Measurements from ENCODE around the gene ZP3.
"Not testable (repeated sequence)": the region's sequence is repeated elsewhere in the genome, so short reads cannot be mapped to it uniquely, and the experiment has no call there.

ZP3 gene

DNA sequence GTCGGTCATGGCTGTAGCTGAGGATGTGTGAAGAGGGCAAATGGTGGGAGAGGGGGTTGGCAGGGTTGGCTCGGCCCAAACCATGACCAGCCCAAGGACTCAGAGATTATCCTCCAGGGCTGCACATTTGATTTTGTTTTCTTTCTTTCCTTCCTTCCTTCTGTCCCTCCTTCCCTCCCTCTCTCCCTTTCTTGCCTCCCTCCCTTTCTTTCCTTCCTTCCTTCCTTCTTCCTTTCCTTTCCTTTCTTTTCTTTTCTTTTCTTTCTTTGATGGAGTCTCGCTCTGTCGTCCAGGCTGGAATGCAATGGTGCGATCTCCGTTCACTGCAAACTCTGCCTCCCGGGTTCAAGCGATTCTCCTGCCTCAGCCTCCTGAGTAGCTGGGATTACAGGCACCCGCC is 19.0 kb upstream of the ZP3 start:
- DNase-seq (ENCODE audit: low spot score): no peak

DNA sequence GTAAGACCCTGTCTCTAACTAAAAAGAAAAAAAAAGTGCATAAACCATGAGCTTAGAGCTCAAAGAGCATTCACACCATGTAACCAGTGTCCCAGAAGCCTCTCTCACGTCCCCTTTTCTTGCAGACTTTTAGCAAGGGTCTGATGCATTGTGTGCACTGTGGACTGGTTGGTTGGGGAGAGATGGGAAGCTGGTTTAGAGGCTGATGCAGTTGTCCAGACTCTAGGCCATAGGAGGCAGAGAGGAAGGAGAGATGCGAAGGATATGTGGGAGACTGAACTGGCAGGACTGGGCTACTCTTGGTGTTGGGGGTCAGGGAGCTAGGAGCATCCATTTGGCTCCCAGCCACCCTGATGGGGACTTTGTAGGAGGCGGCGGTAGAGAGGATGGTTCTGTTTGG is 17.0 kb upstream of the ZP3 start:
- no peak for DNase-seq (ENCODE audit: low spot score)

DNA sequence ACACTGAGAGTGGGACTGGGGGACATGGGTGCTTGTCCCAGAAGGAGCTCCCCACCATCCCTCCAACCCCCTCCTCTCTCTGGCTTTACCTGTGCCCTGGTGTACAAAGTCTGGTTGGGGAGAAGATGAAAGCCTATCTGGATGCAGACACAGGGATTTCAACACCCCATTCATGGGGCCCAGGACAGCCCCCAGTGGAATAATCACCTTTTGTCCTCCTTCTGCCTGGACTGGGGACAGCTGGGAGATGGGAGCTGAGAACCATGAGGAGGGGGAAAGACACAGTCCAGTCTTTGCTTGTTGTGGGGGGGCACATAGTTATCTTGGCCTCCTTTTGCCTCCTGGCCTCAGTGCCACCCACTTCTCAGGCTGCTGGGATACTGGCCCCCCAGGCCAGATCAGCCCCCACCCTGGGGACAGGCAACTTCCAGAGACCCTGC is 16.6 kb upstream of the ZP3 start:
- DNase-seq (ENCODE audit: low spot score): no peak

DNA sequence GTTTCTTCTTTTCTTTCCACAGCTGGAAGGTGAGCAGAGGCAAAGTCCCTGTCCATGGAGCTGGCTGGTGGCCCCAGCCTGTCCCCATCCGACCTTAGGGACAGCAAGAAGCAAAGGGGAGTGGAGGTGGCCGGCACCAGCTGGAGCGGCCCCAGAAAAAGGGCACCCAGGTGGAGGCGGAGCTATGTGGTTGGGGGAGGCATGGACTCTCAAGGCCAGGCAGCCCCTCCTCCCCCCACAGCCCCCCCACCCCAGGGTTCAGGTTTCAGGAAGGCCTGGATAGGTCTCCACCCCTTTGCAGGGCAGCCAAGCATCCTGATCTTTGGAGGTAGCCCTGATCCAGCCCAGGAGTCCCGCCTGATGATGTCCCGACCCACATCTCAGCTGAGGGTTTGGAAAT is 15.2 kb upstream of the ZP3 start, which contains the start of gene SSC4D:
TSS of gene SSC4D (minus strand) at position 161 of the 400 bp plus-strand sequence. CDS start 5,258 bp downstream, outside the sequence.
- DNase-seq (ENCODE audit: low spot score): no peak

DNA sequence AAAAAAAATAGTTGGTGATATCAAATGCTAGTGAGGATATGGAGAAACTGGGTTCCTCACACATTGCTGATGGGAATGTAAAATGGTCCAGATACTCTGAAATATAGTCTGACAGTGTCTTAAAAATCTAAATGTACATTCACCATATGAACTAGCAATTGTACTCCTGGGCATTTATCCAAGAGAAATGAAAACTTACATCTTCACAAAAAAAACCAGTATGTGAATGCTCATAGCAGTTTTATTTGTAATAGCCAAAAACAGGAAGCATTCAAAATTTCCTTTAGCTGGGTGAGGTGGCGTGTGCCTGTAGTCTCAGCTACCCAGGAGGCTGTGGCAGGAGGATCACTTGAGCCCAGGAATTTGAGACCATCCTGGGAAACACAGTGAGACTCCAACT is 13.1 kb upstream of the ZP3 start:
- no peak for DNase-seq (ENCODE audit: low spot score)

DNA sequence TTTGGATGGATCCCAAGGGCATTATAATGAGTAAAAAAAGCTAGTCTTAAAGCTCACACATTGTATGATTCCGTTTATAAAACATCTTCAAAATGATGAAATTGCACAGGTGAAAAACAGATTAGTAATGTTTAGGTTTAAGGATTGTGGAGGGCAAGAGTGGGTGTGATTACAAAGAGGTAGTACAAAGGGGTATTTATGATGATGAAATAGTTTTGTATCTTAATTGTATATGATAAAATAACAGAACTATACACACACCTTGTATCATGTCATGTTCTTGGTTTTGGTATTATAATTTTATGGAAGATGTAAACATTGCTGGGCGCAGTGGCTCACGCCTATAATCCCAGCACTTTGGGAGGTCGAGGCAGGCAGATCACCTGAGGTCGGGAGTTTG is 12.5 kb upstream of the ZP3 start:
- no peak for DNase-seq (ENCODE audit: low spot score)

DNA sequence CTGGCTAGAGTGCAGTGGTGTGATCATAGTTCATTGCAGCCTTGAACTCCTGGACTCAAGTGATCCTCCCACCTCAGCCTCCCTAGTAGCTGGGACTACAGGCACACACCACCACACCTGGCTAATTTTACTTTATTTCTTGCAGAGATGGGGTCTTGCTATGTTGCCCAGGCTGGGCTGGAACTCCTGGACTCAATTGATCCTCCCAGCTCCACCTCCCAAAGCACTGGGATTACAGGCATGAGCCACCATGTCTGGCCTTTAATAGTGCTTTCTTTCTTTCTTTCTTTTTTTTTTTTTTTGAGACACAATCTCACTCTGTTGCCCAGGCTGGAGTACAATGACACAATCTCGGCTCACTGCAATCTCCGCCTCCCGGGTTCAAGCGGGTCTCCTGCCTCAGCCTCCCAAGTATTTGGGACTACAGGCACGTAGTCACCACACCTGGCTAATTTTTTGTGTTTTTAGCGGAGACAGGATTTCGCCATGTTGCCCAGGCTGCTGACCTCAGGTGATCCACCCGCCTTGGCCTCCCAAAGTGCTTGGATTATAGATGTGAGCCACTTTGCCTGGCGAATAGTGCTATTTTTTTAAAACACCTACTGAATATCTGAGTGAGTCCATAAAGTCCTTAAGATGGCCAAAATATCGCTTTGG is 7.0 kb upstream of the ZP3 start:
- DNase-seq (ENCODE audit: low spot score): not testable (repeated sequence)

DNA sequence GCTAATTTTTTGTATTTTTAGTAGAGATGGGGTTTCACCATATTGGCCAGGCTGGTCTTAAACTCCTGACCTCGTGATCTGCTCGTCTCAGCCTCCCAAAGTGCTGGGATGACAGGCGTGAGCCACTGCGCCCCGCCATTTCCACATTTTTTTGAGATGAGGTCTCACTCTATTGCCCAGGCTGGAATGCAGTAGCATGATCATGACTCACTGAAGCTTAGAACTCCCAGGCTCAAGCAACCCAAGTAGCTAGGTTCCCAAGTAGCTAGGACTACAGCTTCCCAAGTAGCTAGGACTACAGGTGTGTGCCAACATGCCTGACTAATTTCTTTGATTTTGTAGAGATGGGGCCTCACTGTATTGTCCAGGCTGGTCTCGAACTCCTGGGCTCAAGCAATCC is 3.7 kb upstream of the ZP3 start:
- DNase-seq (ENCODE audit: low spot score): not testable (repeated sequence)

DNA sequence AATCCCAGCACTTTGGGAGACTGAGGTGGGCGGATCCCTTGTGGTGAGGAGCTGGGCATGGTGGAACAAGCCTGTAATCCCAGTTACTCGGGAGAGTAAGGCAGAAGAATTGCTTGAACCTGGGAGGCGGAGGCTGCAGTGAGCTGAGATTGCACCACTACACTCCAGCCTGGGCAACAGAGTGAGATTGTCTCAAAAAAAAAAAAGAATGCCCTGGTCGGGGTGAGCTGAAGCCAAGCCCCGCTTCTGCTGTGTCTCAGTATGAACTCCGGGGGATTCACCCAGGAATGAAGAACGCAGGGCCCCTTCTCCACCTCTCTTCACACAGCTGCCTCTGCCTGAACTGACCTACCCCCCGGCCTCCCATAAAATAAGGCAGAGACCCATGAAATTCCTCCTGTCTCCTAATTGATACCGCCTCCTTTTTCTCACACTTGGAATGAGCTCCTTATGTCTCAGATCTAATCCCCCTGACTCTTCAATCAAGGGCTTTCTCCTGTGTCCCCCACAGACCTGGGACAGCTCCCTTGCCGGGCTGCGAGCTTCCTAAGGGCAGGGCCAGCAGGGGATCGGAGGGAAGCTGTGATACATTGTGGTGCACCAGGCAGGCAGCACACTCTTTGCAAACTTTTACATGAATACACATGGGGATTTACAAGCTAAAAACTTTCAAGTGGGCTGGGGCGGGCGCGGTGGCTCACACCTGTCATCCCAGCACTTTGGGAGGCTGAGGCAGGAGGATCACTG is 911 bp upstream of the ZP3 start:
- DNase-seq (ENCODE audit: low spot score): no peak

DNA sequence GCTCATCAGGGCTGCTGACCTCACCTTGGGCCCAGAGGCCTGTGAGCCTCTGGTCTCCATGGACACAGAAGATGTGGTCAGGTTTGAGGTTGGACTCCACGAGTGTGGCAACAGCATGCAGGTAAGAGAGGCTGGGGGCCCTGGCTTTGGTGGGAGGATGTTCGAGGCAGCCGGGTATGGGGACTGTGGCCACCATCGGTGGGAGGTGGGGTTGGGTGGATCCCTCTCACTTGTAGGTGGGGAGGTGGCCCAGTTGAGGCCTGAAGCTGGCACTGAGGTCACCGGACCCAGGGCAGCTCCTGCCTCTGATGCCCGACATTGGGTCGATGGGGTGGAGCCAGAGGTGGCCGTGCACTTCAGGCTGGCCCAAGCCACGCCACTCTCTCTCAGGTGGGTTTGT is 406 bp downstream of the ZP3 start:
- DNase-seq (ENCODE audit: low spot score): no peak

DNA sequence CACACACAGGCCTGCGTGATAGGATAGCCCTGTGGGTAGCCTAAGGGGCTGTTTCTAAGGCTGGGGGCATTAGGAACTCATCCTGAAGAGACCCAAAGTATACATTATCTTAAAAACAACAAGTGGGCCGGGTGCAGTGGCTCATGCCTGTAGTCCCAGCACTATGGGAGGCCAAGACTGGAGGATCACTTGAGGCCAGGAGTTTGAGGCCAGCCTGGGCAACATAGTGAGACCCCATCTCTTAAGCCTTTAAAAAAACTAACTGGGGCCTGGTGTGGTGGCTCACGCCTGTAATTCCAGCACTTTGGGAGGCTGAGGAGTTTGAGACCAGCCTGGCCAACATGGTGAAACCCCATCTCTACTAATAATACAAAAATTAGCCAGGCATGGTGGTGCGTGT is 808 bp downstream of the ZP3 start:
- DNase-seq (ENCODE audit: low spot score): not testable (repeated sequence)

DNA sequence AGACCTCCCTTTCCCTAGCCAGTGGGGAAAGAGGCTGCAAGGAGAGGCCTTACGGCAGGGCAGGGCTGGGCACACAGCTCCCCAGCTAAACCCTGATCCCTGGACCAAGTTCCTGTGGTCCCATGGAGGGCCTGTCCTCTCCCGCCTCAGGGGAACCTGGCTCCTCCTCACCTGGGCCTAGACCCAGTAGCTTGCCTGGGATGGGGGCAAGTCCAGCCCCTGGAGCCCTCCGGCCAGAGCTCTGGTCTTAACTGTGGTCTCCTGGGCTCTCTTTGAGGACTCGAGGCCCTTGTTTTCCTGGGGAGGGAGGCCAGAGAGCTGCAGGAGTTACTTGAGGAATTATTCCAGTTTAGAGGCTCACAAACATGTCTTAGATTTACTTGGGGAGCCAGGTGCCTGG is 1.5 kb downstream of the ZP3 start:
- DNase-seq (ENCODE audit: low spot score): no peak

DNA sequence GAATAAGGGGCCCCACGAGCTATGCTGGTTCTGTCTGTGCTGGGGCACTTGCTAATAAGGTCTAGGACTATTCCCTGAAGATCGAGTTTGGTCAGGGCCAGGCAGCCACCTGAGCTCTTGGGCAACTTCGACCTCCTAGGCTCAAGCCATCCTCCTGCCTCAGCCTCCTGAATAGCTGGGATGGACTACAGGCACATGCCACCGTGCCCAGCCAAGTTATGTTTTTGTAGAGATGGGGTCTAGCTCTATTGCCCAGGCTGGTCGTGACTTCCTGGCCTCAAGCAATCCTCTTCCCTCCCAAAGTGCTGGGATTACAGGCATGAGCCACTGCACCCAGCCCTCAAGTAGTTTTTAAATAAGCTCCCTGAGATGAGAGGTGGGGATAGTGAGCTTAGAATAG is 2.9 kb downstream of the ZP3 start:
- no peak for DNase-seq (ENCODE audit: low spot score)

DNA sequence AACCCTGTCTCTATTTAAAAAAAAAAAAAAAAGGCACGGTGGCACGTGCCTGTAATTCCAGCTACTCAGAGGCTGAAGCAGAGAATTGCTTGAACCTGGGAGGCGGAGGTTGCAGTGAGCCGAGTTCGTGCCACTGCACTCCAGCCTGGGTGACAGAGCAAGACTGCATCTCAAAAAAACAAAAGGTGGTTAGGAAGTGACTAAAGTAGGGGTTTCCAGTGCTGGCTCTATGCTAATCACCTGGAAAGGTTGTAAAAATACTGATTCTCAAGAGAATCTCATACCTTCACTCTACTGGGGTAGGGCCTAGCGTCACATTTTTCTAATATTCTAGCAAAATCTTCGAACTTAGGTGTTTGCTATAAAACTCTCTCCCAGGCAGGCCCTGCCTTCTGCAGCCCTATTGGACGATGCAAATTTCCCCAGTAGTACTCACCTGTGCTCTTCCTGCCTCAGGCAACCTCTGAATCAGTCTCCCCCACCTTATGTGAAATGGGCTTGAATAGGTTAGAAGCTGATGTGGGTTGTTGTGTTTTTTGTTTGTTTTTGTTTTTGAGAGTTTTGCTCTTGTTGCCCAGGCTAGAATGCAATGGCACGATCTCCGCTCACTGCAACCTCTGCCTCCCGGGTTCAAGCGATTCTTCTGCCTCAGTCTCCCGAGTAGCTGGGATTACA is 3.5 kb downstream of the ZP3 start:
- no peak for DNase-seq (ENCODE audit: low spot score)

DNA sequence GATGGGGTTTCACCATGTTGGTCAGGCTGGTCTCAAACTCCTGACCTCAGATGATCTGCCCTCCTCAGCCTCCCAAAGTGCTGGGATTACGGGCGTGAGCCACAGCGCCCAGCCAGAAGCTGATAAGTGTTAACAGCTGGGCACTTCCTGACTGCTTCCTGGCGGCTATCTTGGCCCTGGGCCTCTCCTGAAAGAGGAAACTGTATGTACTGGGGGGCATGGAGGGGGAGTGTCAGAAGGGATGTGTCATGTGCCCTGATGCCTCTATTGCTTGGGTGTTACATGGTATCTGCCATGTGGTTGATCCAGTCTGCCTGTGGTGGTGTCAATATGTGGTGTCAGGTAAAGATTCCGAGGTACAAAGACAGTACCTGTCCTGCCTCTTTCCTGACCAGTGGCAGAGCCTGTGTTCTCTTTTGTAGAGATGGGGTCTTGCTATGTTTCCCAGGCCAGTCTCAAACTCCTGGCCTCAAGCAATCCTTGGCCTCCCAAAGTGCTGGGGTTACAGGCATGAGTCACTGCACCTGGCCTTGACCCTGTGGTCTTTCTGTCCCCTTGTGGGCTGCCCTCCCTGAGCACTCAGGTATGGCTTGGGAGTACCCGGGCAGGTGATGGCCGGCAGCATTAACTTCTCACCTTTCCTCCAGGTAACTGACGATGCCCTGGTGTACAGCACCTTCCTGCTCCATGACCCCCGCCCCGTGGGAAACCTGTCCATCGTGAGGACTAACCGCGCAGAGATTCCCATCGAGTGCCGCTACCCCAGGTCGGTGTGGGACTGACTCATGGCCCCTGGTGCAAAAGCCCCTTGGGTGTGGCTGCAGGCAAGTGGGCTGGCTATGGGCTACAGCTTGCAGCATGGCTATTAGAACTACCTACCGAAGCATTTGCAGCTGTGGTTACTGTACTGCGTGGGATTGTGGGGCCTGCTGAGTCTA is 4.4 kb downstream of the ZP3 start:
- DNase-seq (ENCODE audit: low spot score): no peak

DNA sequence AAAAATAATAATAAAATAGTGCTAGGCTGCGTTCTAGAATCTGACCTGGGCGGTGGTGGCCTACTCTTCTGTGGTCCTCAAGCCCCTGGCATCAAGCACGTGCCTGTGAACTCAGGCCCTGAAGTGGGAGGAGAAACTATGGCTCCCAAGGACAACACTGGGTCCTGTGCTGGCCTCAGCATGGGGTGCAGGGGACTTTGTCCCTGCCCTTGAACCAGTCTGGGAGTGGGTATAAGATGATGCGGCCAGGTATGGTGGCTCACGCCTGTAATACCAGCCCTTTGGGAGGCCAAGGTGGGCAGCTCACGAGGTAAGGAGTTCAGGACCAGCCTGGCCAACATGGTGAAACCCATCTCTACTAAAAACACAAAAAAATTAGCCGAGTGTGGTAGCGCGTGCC is 5.5 kb downstream of the ZP3 start:
- no peak for DNase-seq (ENCODE audit: low spot score)

DNA sequence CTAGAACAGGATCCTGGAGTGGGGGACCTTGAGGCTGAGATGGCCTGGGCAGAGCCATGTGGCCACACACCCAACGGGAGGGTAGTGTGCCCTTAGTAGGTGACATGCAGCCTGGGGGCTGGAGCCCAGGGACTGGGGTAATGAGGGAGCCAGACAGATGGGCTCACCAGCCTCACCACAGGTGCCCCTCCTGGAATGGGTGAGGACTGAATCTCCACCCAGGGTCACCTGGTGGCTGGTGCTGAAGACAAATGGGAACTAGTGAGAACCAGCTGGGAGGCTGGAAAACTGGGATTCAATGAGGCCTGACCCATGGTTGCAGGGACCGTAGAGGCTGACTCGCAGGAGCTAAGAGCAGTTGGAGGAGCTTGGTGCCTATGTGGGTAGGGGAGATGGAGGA is 6.1 kb downstream of the ZP3 start:
- DNase-seq (ENCODE audit: low spot score): no peak

DNA sequence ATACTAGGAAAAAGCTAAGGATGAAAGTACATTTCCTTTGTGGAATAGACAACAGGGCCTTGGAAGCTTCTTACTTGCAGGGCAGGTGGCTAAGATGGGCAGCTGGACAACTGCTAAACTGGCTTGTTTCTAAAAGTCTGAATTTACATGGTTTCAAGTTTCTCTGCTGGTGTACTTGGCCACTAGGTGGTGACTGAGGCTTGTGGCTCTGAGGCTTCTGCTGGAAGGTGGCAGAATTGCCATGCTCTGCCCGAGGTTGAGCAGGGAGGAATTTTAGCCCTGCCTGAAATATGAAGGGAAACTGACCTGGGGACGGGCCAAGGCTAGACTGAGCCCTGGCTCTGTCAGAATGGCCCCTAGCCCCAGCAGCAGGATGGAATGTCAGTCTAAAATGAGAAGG is 13.1 kb downstream of the ZP3 start:
- DNase-seq (ENCODE audit: low spot score): not testable (repeated sequence)

DNA sequence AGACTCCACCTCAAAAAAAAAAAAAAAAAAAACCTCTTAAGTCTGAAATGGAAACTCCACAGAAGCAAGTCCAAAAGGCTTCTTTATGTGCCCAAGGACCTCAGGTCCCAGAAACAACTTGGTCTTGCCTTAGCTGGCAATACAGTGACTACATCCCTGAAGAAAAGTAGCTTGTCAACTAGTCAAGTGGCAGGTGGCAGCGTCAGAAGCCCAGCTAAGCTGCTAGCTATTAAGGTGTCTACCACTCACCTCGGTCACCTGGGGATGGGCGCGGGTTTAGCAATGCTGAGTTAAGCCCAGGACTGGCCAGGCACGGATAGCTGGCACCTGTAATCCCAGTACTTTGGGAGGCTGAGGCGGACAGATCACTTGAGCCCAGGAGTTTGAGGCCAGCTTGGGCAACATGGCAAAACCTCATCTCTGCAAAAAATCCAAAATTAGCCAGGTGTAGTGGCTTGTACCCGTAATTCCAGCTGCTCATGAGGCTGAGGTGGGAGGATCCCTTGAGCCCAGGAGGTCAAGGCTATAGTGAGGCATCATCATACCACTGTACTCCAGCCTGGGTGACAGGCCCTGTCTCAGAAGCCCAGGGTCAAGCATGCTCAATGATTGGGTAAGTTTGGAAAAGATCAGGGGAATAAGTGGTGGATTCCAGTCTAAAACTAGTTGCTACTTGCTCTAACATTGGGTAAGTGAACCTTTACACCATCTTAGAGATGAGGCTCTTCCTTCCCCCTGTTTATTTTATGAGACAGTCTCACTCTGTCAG is 14.6 kb downstream of the ZP3 start:
- DNase-seq (ENCODE audit: low spot score): not testable (repeated sequence)

DNA sequence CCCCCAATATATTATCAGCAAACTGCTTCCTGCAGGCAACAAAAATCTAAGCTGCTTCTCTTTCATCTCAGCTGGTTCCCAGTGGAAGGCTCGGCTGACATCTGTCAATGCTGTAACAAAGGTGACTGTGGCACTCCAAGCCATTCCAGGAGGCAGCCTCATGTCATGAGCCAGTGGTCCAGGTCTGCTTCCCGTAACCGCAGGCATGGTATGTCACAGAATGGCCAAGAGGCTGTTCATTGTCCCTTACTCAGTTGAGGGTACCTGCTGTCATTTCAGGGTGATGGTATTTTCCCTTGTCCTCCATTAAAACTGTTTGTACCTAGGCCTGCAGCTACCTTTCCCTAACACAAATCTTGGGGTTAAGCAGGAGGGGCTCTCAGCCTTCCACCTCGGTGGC is 15.7 kb downstream of the ZP3 start:
- not testable (repeated sequence) for DNase-seq (ENCODE audit: low spot score)

DNA sequence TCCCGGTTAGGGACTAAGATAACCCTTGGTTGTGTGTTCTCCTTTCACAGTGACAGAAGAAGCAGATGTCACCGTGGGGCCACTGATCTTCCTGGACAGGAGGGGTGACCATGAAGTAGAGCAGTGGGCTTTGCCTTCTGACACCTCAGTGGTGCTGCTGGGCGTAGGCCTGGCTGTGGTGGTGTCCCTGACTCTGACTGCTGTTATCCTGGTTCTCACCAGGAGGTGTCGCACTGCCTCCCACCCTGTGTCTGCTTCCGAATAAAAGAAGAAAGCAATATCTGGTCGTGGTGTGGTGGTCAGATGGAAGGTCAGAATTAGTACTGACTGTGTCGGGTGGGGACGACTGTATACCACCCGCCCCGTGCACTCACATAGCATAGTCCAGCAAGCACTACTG is 17.0 kb downstream of the ZP3 start:
- not testable (repeated sequence) for DNase-seq (ENCODE audit: low spot score)
